Fibroblast of lung (primary cell): ENCODE results near the gene PANK4.

ENCODE experiments used
- CTCF ChIP-seq, 2 donors: IDR thresholded peaks in 1 of 2; conservative IDR thresholded peaks in 1 of 2; 1 replicate in 1 of 2; 2 replicates in 1 of 2; pipeline ENCODE4 v1.5.1; 2011 to 2012; ENCODE audit warnings: low read length in 2 of 2, control low read depth in 1 of 2, inconsistent platforms in 1 of 2, low read depth in 1 of 2, mild to moderate bottlenecking in 1 of 2
- EZH2 ChIP-seq: IDR thresholded peaks from 2 replicates; pipeline ENCODE4 v1.5.1; 2012; ENCODE audit warnings: low read length, control low read depth, mild to moderate bottlenecking; ENCODE audit errors: missing control alignments

DNA sequence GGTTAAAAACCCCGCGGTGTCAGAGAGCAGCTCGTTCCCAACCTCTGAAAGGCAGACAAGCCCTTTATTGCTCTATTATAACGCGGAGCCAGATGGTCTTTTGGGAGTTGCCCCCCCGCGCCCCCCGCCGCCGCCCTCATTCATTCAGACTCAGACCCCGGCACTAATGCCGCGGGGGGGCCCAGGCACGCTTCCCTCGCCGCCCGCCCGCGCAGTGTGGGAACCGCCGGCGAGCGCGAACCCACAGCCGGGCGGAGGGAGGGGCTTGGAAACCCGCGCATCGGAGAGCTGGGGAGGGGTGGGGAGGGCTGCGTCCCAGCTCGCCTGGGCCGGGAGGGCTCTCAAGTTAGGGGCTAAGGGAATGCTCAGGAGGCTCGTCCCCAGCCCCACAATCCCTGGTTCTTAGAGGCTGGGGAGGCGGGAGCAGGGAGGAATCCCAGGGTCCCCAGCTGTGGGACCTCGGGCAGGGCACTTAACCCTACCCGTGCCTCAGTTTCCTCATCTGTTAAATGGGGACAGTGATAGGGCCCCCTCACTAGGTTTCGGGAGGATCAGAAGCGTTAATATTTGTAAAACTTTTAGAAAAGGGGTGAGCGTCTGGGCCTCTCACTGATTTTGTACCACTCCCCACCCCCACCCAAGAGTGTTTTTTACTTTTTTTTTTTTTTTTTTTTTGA is 14.6 kb upstream of the PANK4 start:
- no peak for TF ChIP-seq CTCF (conservative IDR thresholded peaks at IDR 0.05 in 1 of 2, IDR thresholded peaks at IDR 0.05 in 1 of 2; ENCODE audit: low read depth in 1 of 2, low read length in 2 of 2)
- no peak for TF ChIP-seq EZH2
